Ovary (tissue), 3 donors: ENCODE measurements around the gene FBLN2.

Experiments used
- POLR2A ChIP-seq: fragments of 450-650 bp; IDR thresholded peaks from one replicate; pipeline ENCODE4 v1.6.1; 2017; ENCODE audit warnings: antibody characterized with exemption, mild to moderate bottlenecking, moderate library complexity
- TF ChIP-seq, protein P1 (sequence below), 3 donors: fragments of 450-650 bp in 2 of 3; fragments of 200-600 bp in 1 of 3; IDR thresholded peaks; one replicate each; pipeline versions ENCODE4 v1.5.1 to v1.8.0; 2016 to 2022; ENCODE audit warnings: antibody characterized with exemption in 3 of 3, mild to moderate bottlenecking in 1 of 3
- donor health status: DM: no; HTN: no; CAD: no.

DNA sequence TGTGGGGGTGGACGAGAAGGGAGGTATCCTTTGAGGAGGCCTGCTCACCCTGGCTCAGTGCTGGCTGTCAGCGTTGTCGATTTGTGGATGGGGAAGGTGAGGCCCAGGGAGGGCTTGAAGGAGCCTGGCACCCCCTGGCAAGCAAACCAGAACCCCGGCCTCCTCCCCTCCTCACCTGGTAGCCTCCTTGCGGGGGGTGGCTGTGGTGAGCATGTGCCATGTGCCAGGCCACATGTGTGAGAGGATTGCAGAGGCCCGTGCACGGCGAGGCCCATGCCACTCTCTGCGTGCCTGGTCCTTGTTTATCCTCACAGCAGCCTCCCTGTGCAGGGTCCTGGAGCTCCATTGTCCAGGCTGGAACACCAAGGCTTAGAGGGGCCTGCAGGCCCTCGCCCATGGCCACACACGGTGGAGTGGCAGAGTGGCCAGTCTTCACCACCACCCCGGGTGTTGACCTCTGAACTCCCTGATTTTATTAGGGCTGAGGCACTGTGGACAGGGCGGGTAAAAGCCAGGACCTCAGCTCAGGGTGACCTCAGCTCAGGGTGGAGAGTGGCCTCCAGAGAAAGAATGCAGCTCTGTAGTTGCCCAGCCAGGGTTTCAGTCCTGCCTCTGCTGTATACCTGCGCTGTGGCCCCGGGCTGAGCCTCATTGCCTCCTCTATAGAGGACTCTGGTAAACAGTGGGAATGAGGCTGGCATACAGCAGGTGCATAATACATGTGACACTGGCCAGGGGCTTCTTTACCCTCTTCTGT lies 39.7 kb upstream of the FBLN2 start:
- TF ChIP-seq, protein P1, sequence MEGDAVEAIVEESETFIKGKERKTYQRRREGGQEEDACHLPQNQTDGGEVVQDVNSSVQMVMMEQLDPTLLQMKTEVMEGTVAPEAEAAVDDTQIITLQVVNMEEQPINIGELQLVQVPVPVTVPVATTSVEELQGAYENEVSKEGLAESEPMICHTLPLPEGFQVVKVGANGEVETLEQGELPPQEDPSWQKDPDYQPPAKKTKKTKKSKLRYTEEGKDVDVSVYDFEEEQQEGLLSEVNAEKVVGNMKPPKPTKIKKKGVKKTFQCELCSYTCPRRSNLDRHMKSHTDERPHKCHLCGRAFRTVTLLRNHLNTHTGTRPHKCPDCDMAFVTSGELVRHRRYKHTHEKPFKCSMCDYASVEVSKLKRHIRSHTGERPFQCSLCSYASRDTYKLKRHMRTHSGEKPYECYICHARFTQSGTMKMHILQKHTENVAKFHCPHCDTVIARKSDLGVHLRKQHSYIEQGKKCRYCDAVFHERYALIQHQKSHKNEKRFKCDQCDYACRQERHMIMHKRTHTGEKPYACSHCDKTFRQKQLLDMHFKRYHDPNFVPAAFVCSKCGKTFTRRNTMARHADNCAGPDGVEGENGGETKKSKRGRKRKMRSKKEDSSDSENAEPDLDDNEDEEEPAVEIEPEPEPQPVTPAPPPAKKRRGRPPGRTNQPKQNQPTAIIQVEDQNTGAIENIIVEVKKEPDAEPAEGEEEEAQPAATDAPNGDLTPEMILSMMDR (IDR thresholded peaks at IDR 0.05) = no peak
- TF ChIP-seq POLR2A = no peak
